ENCODE results near the gene MLLT3.

DNA sequence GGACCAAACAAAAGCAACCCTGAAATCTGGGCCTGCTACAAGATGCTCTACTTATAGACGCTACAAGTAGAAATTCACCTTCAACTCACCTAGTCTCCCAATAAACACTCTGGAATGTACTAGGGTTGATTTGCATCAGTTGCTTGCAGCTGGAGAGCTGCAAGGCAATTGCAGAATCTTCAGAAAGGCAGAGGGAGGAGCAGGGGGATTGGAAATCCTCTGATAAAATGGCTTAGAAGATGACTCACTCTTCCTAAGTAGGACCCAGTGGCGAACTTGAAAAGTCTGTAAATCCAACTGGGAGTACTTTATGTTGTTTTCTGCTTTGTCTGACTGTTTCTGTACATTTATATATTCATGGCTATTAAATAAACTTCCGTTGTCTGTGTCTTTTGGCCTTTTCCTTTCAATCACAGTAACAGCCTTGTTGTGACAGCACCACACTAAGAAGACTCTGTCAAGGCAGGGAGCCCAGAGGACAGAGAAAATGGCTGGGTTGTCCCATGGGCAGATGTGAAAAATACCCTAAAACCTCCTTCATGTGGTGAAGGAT is 14.7 kb upstream of the MLLT3 start:
- TF ChIP-seq, protein P1, sequence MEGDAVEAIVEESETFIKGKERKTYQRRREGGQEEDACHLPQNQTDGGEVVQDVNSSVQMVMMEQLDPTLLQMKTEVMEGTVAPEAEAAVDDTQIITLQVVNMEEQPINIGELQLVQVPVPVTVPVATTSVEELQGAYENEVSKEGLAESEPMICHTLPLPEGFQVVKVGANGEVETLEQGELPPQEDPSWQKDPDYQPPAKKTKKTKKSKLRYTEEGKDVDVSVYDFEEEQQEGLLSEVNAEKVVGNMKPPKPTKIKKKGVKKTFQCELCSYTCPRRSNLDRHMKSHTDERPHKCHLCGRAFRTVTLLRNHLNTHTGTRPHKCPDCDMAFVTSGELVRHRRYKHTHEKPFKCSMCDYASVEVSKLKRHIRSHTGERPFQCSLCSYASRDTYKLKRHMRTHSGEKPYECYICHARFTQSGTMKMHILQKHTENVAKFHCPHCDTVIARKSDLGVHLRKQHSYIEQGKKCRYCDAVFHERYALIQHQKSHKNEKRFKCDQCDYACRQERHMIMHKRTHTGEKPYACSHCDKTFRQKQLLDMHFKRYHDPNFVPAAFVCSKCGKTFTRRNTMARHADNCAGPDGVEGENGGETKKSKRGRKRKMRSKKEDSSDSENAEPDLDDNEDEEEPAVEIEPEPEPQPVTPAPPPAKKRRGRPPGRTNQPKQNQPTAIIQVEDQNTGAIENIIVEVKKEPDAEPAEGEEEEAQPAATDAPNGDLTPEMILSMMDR (conservative IDR thresholded peaks at IDR 0.05 in 1 of 2, IDR thresholded peaks at IDR 0.05 in 1 of 2; ENCODE audit: low read depth in 1 of 2, low read length in 2 of 2) = no peak
- no peak for TF ChIP-seq EZH2 (IDR thresholded peaks at IDR 0.05; ENCODE audit: low read length, missing control alignments)
